ENCODE measurements around the gene INPP5D.

INPP5D gene

DNA sequence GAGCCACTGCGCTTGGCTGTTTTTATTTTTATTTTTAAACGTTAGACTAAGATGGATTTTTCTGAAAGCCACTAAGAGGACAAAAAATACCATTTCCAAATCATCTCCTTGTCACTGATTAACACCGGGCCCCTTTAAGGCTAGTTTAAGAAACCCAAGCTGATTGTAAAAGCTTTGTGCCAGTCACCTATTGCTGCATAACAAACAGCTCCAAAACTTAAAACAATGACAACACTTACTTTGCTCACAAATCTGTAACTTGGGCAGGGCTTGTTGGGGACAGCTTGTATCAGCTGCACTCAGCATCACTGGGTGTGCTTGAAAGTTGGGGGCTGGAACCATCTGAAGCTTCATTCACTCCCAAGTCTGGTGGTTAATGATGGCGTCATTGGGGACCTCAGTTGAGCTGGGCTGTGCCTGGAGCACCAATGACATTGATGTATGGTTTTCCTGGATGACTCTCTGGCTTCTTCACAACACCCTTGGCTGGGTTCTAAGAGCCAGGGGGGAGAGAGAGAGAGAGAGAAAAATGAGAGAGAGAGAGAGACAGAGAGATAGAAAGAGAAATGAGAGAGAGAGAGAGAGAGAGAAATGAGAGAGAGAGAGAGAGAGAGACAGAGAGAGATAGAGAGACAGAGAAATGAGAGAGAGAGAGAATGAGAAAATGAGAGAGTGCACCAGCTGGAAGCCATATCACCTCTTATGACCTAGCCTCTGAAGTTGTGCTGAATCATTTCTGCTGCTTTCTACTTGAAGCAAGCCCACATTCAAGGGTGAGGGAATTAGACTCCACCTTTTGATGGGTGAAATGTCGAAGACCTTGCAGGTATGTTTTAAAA, 165.3 kb downstream of the INPP5D start:
- DNase-seq (ENCODE audit: low spot score), result no peak
- TF ChIP-seq, protein P1, sequence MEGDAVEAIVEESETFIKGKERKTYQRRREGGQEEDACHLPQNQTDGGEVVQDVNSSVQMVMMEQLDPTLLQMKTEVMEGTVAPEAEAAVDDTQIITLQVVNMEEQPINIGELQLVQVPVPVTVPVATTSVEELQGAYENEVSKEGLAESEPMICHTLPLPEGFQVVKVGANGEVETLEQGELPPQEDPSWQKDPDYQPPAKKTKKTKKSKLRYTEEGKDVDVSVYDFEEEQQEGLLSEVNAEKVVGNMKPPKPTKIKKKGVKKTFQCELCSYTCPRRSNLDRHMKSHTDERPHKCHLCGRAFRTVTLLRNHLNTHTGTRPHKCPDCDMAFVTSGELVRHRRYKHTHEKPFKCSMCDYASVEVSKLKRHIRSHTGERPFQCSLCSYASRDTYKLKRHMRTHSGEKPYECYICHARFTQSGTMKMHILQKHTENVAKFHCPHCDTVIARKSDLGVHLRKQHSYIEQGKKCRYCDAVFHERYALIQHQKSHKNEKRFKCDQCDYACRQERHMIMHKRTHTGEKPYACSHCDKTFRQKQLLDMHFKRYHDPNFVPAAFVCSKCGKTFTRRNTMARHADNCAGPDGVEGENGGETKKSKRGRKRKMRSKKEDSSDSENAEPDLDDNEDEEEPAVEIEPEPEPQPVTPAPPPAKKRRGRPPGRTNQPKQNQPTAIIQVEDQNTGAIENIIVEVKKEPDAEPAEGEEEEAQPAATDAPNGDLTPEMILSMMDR (IDR thresholded peaks at IDR 0.05; ENCODE audit: poor library complexity, severe bottlenecking), result no peak
- H3K4me3 ChIP-seq (ENCODE audit: severe bottlenecking), result no peak overlapping the region
- H3K9me3 ChIP-seq (ENCODE audit: severe bottlenecking), result no peaks in the 10 kb centered on the region
- no peak overlapping the region for H3K27ac ChIP-seq (ENCODE audit: poor library complexity, severe bottlenecking)
- H3K4me1 ChIP-seq (ENCODE audit: insufficient read depth, poor library complexity, severe bottlenecking), result no peaks in the 10 kb centered on the region
- no peak for ATAC-seq (ENCODE audit: low read depth)
- no peaks in the 10 kb centered on the region for H3K27me3 ChIP-seq (ENCODE audit: insufficient read depth, poor library complexity, severe bottlenecking)
- no peaks in the 10 kb centered on the region for H3K36me3 ChIP-seq (ENCODE audit: low read depth)

DNA sequence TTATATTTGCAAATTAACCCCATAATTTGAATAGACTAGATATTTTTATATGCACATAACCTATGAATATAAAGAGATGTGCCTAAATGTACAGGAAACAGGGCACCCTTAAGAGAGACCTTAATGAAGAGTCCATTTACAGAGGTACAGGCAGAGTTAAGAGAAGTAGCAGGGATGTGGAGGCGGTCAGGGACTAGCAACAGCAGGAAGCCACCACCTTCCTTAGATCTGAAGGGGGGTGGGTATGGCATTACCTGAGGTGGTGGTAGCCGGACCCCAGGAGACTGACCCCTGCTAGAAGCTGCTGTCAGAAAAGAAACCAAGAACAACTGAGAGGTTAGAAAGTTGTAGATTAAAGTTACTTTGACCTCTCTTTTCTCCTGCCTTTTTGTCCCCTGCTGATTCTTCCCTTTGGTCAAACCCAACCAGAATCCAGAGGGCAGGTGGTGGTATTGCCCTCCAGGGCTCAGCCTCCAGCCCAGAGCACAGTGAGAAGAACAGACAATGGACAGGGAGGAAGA, 166.4 kb downstream of the INPP5D start:
- ATAC-seq (ENCODE audit: low read depth), result no peak
- DNase-seq (ENCODE audit: low spot score), result no peak
- Histone ChIP-seq H3K4me1 (ENCODE audit: insufficient read depth, poor library complexity, severe bottlenecking) (no peaks in the 10 kb centered on the region), H3K36me3 (ENCODE audit: low read depth) (no peaks in the 10 kb centered on the region), H3K27me3 (ENCODE audit: insufficient read depth, poor library complexity, severe bottlenecking) (no peaks in the 10 kb centered on the region), H3K27ac (ENCODE audit: poor library complexity, severe bottlenecking) (no peak overlapping the region), H3K9me3 (ENCODE audit: severe bottlenecking) (no peaks in the 10 kb centered on the region), H3K4me3 (ENCODE audit: severe bottlenecking) (no peak overlapping the region)
- TF ChIP-seq, protein P1 (IDR thresholded peaks at IDR 0.05; ENCODE audit: poor library complexity, severe bottlenecking), result no peak

DNA sequence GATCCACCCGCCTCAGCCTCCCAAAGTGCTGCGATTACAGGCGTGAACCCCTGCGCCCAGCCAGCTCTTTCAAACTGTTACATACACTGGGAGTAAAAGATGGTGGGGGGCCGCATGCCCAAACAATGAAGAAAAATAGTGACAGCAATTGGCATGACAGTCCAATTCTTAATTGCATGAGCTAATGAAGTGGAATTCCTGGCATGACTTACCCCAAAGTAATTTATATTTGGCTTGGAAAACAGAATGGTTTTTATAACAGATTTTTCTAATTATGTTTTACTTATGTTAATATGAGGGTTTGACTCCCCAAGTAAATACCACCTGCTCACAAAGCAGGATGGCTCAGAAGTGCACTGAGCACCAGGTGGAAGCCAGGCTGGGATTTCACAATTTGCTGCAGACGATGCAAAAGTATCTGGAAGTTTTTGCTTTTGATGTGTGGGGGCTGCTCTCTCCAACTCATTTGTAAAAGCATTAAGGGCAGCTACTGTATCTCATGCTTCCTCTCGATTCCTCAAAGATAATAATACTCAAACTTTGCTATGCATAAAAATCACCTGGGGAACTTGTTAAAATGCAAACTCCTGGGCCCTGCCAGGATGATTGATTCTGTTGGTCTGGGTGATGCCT, 167.3 kb downstream of the INPP5D start:
- no peak for DNase-seq (ENCODE audit: low spot score)

DNA sequence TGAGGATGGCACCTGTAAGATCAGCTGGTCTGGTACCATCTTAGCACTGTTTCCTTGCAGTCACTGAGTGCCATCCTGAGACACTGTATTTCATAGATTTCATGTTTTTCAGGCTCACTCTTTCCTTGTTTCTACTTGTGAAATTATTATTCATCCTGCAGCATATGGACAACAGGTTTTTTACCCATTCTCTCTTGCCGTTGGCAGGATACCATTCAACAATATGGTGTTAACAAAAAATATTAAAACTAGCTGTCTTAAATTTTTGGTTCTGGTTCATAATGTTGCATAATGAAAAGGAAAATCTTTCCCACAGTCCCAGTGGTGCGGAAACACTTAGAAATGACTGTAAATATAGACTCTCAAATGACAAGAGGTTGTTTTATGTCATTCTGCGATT, 168.2 kb downstream of the INPP5D start:
- H3K36me3 ChIP-seq (ENCODE audit: low read depth), result no peaks in the 10 kb centered on the region
- no peaks in the 10 kb centered on the region for H3K4me1 ChIP-seq (ENCODE audit: insufficient read depth, poor library complexity, severe bottlenecking)
- ATAC-seq (ENCODE audit: low read depth) (no peak), DNase-seq (ENCODE audit: low spot score) (no peak)
- no peak overlapping the region for H3K27ac ChIP-seq (ENCODE audit: poor library complexity, severe bottlenecking)
- no peaks in the 10 kb centered on the region for H3K27me3 ChIP-seq (ENCODE audit: insufficient read depth, poor library complexity, severe bottlenecking)
- TF ChIP-seq, protein P1 (IDR thresholded peaks at IDR 0.05; ENCODE audit: poor library complexity, severe bottlenecking), result no peak
- H3K4me3 ChIP-seq (ENCODE audit: severe bottlenecking), result no peak overlapping the region
- H3K9me3 ChIP-seq (ENCODE audit: severe bottlenecking), result no peaks in the 10 kb centered on the region

More for the DNA sequence above, 167.3 kb downstream of the INPP5D start:
- Histone ChIP-seq H3K4me1 (ENCODE audit: insufficient read depth, poor library complexity, severe bottlenecking) (no peaks in the 10 kb centered on the region), H3K27ac (ENCODE audit: poor library complexity, severe bottlenecking) (no peak overlapping the region), H3K4me3 (ENCODE audit: severe bottlenecking) (no peak overlapping the region), H3K9me3 (ENCODE audit: severe bottlenecking) (no peaks in the 10 kb centered on the region), H3K36me3 (ENCODE audit: low read depth) (no peaks in the 10 kb centered on the region), H3K27me3 (ENCODE audit: insufficient read depth, poor library complexity, severe bottlenecking) (no peaks in the 10 kb centered on the region)
- TF ChIP-seq, protein P1 (IDR thresholded peaks at IDR 0.05; ENCODE audit: poor library complexity, severe bottlenecking), result no peak
- no peak for ATAC-seq (ENCODE audit: low read depth)
